Muscle layer of duodenum (tissue), 2 donors: ENCODE measurements around the gene ASCC1.
A peak's percentile ranks its signal among the peaks of the same experiment; 100 is the strongest.

ENCODE experiments used
- H3K27ac ChIP-seq: one replicate; pipeline ENCODE4 v1.7.0; 2013; ENCODE audit warnings: mild to moderate bottlenecking, low read length
- H3K27me3 ChIP-seq: one replicate; pipeline ENCODE4 v1.7.0; 2013; ENCODE audit warnings: low read depth, mild to moderate bottlenecking, control low read depth, low read length
- H3K36me3 ChIP-seq, 2 donors: one replicate each; pipeline ENCODE4 v1.7.0; 2013; ENCODE audit warnings: low read length in 2 of 2, control low read depth in 1 of 2, mild to moderate bottlenecking in 1 of 2; ENCODE audit not compliant: insufficient read depth in 2 of 2, control insufficient read depth in 1 of 2
- H3K4me1 ChIP-seq, 2 donors: one replicate each; pipeline ENCODE4 v1.7.0; 2013; ENCODE audit warnings: low read length in 2 of 2, mild to moderate bottlenecking in 2 of 2, control low read depth in 1 of 2, moderate library complexity in 1 of 2; ENCODE audit not compliant: insufficient read depth in 2 of 2, control insufficient read depth in 1 of 2
- H3K4me3 ChIP-seq, 2 donors: one replicate each; pipeline ENCODE4 v1.7.0; 2013; ENCODE audit warnings: low read length in 2 of 2, low read depth in 1 of 2, mild to moderate bottlenecking in 1 of 2
- H3K9me3 ChIP-seq, 2 donors: one replicate each; pipeline ENCODE4 v1.7.0; 2013; ENCODE audit warnings: low read length in 2 of 2, control low read depth in 1 of 2, mild to moderate bottlenecking in 1 of 2; ENCODE audit not compliant: control insufficient read depth in 1 of 2
- donor health status: healthy.

The ASCC1 gene

GRCh38 chr10:72244573-72245038 lies 28.5 kb upstream of the ASCC1 start:
- Histone ChIP-seq H3K27me3 (no peaks in the 10 kb centered on the region), H3K27ac (peak overlapping the region; percentile 83), H3K4me3 (no peak overlapping the region), H3K9me3 (no peaks in the 10 kb centered on the region), H3K4me1 (peaks cover 32 to 64% of the 10 kb centered on the region in 2 donors), H3K36me3 (no peaks in the 10 kb centered on the region)

GRCh38 chr10:72243822-72244437 lies 27.9 kb upstream of the ASCC1 start:
- no peaks in the 10 kb centered on the region for H3K27me3 ChIP-seq
- H3K4me3 ChIP-seq: no peak overlapping the region
- H3K36me3 ChIP-seq: no peaks in the 10 kb centered on the region
- H3K9me3 ChIP-seq: no peaks in the 10 kb centered on the region
- H3K27ac ChIP-seq: peak overlapping the region; percentile 83
- H3K4me1 ChIP-seq: peaks cover 30 to 59% of the 10 kb centered on the region in 2 donors

DNA sequence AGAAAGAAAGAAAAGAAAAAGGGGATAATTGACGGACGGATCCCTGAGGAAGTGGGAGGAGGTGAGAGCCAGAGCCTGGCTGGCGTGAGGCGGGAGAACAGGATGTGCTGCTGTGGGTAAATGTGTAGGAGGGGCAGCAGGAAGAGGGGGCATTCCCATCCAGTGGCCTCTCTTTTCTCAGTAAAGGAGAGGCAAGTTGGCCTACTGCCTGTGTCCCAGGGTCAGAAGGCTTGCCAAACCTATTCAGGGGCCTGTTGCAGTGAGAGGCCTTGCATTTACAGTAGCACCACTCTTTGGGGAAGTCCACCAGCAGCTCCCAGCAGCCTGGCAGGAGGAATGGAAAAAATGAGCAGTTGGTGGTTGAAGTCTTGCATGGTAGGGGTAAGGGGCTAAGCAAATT lies 26.6 kb upstream of the ASCC1 start:
- Histone ChIP-seq H3K4me3 (no peak overlapping the region), H3K27me3 (no peaks in the 10 kb centered on the region), H3K27ac (peak overlapping the region; percentile 20), H3K36me3 (no peaks in the 10 kb centered on the region), H3K9me3 (no peaks in the 10 kb centered on the region), H3K4me1 (peaks cover 19 to 46% of the 10 kb centered on the region in 2 donors)

DNA sequence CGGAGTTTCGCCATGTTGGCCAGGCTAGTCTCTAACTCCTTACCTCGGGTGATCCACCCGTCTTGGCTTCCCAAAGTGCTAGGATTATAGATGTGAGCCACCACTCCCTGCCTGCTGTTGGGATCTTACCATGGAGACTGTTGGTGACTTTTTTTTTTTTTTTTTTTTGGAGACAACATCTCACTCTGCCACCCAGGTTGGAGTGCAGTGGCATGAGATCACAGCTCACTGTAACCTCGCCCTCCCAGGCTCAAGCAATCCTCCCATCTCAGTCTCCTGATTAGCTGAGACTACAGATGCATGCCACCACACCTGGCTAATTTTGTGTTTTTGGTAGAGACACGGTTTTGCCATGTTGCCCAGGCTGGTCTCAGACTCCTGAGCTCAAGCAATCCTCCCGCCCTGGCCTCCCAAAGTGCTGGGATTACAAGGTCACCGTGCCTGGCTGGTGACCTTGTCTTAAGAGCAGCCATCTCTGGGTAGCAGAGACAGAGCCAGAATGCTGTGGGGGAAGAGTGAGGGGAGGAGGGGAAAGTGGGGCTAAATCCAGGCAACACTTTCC lies 25.7 kb upstream of the ASCC1 start:
- H3K9me3 ChIP-seq: no peaks in the 10 kb centered on the region
- H3K27ac ChIP-seq: no peak overlapping the region
- no peak overlapping the region for H3K4me3 ChIP-seq
- H3K36me3 ChIP-seq: peaks cover 2% of the 10 kb centered on the region in 2 donors
- no peaks in the 10 kb centered on the region for H3K27me3 ChIP-seq
- H3K4me1 ChIP-seq: peaks cover 19 to 39% of the 10 kb centered on the region in 2 donors

GRCh38 chr10:72240371-72240770 lies 24.3 kb upstream of the ASCC1 start:
- Histone ChIP-seq H3K9me3 (no peaks in the 10 kb centered on the region), H3K27ac (no peak overlapping the region), H3K27me3 (no peaks in the 10 kb centered on the region), H3K4me3 (no peak overlapping the region), H3K4me1 (peaks cover 14 to 27% of the 10 kb centered on the region in 2 donors), H3K36me3 (peaks cover 4 to 11% of the 10 kb centered on the region in 2 donors)

- H3K4me3 ChIP-seq: no peak overlapping the region
- H3K27ac ChIP-seq: no peak overlapping the region
- H3K36me3 ChIP-seq: peaks cover 7 to 18% of the 10 kb centered on the region in 2 donors
- H3K4me1 ChIP-seq: peaks cover 6 to 18% of the 10 kb centered on the region in 2 donors
- no peaks in the 10 kb centered on the region for H3K9me3 ChIP-seq
- no peaks in the 10 kb centered on the region for H3K27me3 ChIP-seq
Measured at GRCh38 chr10:72239409-72239808, 23.3 kb upstream of the ASCC1 start.

GRCh38 chr10:72238392-72239175 lies 22.5 kb upstream of the ASCC1 start:
- Histone ChIP-seq H3K4me3 (no peak overlapping the region), H3K27ac (no peak overlapping the region), H3K9me3 (no peaks in the 10 kb centered on the region), H3K36me3 (peaks cover 10 to 23% of the 10 kb centered on the region in 2 donors), H3K4me1 (peaks cover 0 to 10% of the 10 kb centered on the region in 2 donors), H3K27me3 (no peaks in the 10 kb centered on the region)

GRCh38 chr10:72235544-72236279 lies 19.6 kb upstream of the ASCC1 start:
- Histone ChIP-seq H3K27me3 (no peaks in the 10 kb centered on the region), H3K27ac (no peak overlapping the region), H3K36me3 (peaks cover 21 to 41% of the 10 kb centered on the region in 2 donors), H3K4me1 (no peaks in the 10 kb centered on the region), H3K9me3 (no peaks in the 10 kb centered on the region), H3K4me3 (no peak overlapping the region)

- H3K27me3 ChIP-seq: no peaks in the 10 kb centered on the region
- peaks cover 22 to 43% of the 10 kb centered on the region in 2 donors for H3K36me3 ChIP-seq
- no peak overlapping the region for H3K27ac ChIP-seq
- no peak overlapping the region for H3K4me3 ChIP-seq
- peaks cover 0 to 2% of the 10 kb centered on the region in 2 donors for H3K4me1 ChIP-seq
- no peaks in the 10 kb centered on the region for H3K9me3 ChIP-seq
Measured at GRCh38 chr10:72234560-72235095, 18.6 kb upstream of the ASCC1 start.

DNA sequence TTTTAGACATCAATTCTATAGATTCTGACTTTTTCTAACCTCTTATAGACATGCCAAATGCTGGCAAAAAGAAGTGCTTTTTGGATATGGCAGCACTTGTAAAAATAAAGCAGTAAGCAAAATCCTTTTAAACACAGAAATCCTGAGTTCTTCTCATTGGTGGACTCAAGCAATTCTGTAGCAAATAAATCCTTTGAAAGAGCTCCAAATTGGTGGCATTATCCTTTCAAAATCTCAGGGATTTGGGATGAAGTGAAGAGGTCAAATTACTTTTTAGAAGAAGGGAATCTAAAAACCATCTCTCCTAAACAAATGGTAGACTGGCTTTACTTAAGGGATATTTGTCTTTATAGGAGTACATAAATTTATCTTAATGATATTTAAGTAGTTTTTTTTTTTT lies 17.5 kb upstream of the ASCC1 start:
- Histone ChIP-seq H3K27ac (no peak overlapping the region), H3K4me1 (peaks cover 0 to 6% of the 10 kb centered on the region in 2 donors), H3K4me3 (no peak overlapping the region), H3K36me3 (peaks cover 22 to 43% of the 10 kb centered on the region in 2 donors), H3K9me3 (no peaks in the 10 kb centered on the region), H3K27me3 (no peaks in the 10 kb centered on the region)
